ENCODE results near the gene PIPOX. TPM values are rescaled to one million over a fixed set of nuclear protein-coding genes. Genes with fewer than 3 reads are reported as not detected.

PIPOX gene
- polyA plus RNA-seq, 1 donor from 2014 or later: 0.15 TPM

GRCh38 chr17:29010586-29010985, 32.4 kb upstream of the PIPOX start:
- Mint-ChIP-seq H3K9me3 (no peaks in the 10 kb centered on the region), H3K4me1 (no peaks in the 10 kb centered on the region), H3K36me3 (peaks cover 2% of the 10 kb centered on the region), H3K27ac (no peak overlapping the region), H3K4me3 (no peak overlapping the region), H3K27me3 (peaks cover 19% of the 10 kb centered on the region)

DNA sequence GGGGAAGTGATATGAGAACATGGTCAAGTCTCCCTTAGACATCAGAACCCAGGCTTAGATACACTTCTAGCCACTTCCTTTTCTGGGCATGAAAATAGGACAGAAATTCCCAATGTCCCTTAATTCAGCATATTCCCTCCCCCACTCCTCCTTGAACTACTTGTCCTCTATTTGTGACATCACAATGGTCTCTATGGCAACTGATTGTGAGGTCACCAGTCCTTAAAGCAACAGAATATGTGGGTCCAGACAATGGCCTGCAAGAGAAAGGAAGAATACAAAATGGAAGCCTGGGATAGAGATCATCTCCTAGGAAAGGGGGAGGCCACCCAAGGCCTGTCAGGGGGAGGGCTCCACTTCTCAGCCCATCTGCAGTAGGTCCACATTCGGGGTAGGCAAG, 30.4 kb upstream of the PIPOX start:
- no peak overlapping the region for H3K4me3 Mint-ChIP-seq
- peaks cover 2% of the 10 kb centered on the region for H3K36me3 Mint-ChIP-seq
- H3K27ac Mint-ChIP-seq: no peak overlapping the region
- H3K9me3 Mint-ChIP-seq: no peaks in the 10 kb centered on the region
- no peaks in the 10 kb centered on the region for H3K4me1 Mint-ChIP-seq
- H3K27me3 Mint-ChIP-seq: peaks cover 7% of the 10 kb centered on the region

GRCh38 chr17:29014716-29015115, 28.2 kb upstream of the PIPOX start:
- Mint-ChIP-seq H3K27ac (no peak overlapping the region), H3K4me1 (peaks cover 3 to 6% (median 5%) of the 10 kb centered on the region in 3 donors), H3K27me3 (peaks cover 13% of the 10 kb centered on the region), H3K9me3 (no peaks in the 10 kb centered on the region), H3K36me3 (no peaks in the 10 kb centered on the region), H3K4me3 (no peak overlapping the region)

GRCh38 chr17:29016345-29017210, 26.4 kb upstream of the PIPOX start:
- Mint-ChIP-seq H3K36me3 (no peaks in the 10 kb centered on the region), H3K27ac (no peak overlapping the region), H3K9me3 (no peaks in the 10 kb centered on the region), H3K4me1 (peaks cover 3 to 6% (median 5%) of the 10 kb centered on the region in 3 donors), H3K27me3 (peaks cover 24% of the 10 kb centered on the region), H3K4me3 (no peak overlapping the region)

- peak overlapping the region in 2 of 4 donors; percentile 46 to 80 for H3K4me3 Mint-ChIP-seq
- H3K36me3 Mint-ChIP-seq: no peaks in the 10 kb centered on the region
- peaks cover 3 to 6% (median 5%) of the 10 kb centered on the region in 3 donors for H3K4me1 Mint-ChIP-seq
- H3K27me3 Mint-ChIP-seq: peaks cover 34% of the 10 kb centered on the region
- H3K9me3 Mint-ChIP-seq: no peaks in the 10 kb centered on the region
- H3K27ac Mint-ChIP-seq: no peak overlapping the region
These were observed 24.0 kb upstream of the PIPOX start for GRCh38 chr17:29018788-29019474.

DNA sequence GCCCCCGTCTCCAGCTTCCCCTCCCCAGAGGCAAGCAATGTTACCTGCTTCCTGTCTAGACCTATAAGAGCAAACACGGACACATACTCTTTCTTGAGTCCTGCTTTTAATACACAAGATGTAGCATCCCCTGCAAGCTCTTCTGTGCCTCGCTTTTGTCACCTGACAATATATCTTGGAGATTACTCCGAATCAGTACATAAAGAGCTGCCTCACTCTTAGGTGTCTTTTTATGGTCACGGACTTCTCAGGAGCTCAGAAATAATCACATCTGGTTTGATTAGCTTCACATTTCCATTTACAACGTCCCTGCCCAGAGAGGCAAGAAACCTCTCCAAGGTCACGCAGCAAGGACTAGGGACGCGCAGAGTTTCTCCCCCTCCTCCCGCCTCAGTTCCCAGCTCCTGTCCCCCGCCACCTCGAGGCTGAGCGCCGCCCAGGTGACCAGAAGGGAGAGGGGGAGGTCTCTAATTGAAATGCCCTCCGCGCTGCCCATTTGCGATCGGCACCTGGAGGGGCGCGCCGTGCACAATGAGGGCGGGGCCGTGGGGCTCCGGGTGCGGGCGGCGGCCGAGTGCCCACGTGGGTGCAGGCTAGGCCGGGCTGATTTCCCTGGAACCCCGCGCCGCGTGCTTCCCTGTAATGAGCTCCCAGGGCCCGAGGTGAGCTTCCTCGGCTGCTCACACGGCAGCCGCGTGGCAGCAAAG, 23.3 kb upstream of the PIPOX start:
- H3K27me3 Mint-ChIP-seq: peaks cover 34% of the 10 kb centered on the region
- peak overlapping the region in 2 of 4 donors; percentile 46 to 80 for H3K4me3 Mint-ChIP-seq
- no peaks in the 10 kb centered on the region for H3K36me3 Mint-ChIP-seq
- H3K27ac Mint-ChIP-seq: peak overlapping the region in 1 of 3 donors; percentile 11
- H3K4me1 Mint-ChIP-seq: peaks cover 3 to 6% (median 5%) of the 10 kb centered on the region in 3 donors
- no peaks in the 10 kb centered on the region for H3K9me3 Mint-ChIP-seq

DNA sequence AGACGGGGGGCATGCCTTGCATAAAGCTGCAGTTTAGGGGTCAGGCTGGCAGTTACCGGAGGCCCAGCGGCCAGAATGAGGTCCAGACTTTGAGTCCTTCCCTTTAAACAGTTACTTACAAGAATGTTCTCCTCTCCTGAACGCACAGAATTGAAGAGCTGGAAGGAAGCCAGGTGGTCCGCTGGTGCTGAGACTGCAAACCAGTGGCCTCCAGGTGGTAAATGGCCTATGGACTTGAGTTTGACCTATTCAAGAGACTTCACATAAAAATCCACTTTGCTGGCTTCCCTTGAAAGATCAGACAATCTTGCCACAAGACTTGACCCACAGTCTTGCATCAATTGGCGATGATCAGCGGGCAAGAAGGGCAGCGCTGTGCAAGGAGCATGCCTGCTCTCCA, 22.4 kb upstream of the PIPOX start:
- Mint-ChIP-seq H3K4me3 (no peak overlapping the region), H3K36me3 (no peaks in the 10 kb centered on the region), H3K9me3 (no peaks in the 10 kb centered on the region), H3K27ac (peak overlapping the region in 1 of 3 donors; percentile 50), H3K4me1 (peaks cover 3 to 6% (median 5%) of the 10 kb centered on the region in 3 donors), H3K27me3 (peaks cover 34% of the 10 kb centered on the region)

- Mint-ChIP-seq H3K27ac (peak overlapping the region in 1 of 3 donors; percentile 50), H3K4me1 (peaks cover 3 to 6% (median 5%) of the 10 kb centered on the region in 3 donors), H3K9me3 (no peaks in the 10 kb centered on the region), H3K36me3 (no peaks in the 10 kb centered on the region), H3K27me3 (peaks cover 36% of the 10 kb centered on the region), H3K4me3 (peak overlapping the region in 1 of 4 donors; percentile 44)
These were observed 21.7 kb upstream of the PIPOX start for GRCh38 chr17:29021226-29021625.

GRCh38 chr17:29022074-29022473, 20.9 kb upstream of the PIPOX start:
- Mint-ChIP-seq H3K4me1 (peaks cover 3 to 6% (median 5%) of the 10 kb centered on the region in 3 donors), H3K27me3 (peaks cover 38% of the 10 kb centered on the region), H3K9me3 (no peaks in the 10 kb centered on the region), H3K27ac (no peak overlapping the region), H3K36me3 (no peaks in the 10 kb centered on the region), H3K4me3 (no peak overlapping the region)

DNA sequence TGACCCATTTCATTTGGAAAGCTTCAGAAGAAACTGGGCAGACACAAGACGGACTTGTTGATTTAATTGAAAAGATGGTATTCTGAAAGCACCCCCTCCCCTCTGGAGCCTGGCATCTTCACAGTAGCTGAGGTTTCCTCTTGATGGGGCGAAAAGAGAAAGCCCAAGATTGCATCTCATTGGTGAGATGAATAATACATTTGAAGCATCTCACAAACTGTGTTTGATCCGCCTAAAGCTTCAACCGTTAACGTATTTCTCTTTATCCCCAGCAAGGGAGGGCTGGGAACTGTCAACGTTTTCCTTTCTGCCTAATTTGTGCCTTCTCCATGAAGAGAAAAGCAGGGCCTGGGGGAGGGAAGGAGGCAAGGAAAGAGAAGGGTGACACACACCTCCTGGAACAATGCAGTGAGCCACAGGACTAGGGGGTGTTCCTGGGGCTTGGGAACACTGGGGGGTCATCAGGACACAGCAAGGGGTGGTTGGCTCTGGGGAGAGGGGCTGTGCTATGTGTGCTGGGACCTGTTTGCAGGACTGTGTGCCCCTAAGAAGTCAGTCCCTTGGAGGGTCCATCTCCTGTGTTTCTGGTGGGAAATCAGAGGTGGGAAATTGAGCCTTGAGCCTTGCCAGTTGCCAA, 18.5 kb upstream of the PIPOX start:
- Mint-ChIP-seq H3K9me3 (no peaks in the 10 kb centered on the region), H3K4me3 (no peak overlapping the region), H3K36me3 (peaks cover 3% of the 10 kb centered on the region), H3K4me1 (peaks cover 1 to 2% (median 2%) of the 10 kb centered on the region in 3 donors), H3K27ac (no peak overlapping the region), H3K27me3 (peaks cover 31% of the 10 kb centered on the region)

GRCh38 chr17:29031488-29031887, 11.5 kb upstream of the PIPOX start:
- Mint-ChIP-seq H3K27me3 (peaks cover 49% of the 10 kb centered on the region), H3K36me3 (peaks cover 6% of the 10 kb centered on the region), H3K4me1 (peaks cover 0 to 1% (median 0%) of the 10 kb centered on the region in 3 donors), H3K9me3 (peaks cover 3 to 16% (median 11%) of the 10 kb centered on the region in 3 donors), H3K27ac (no peak overlapping the region), H3K4me3 (peak overlapping the region in 1 of 4 donors; percentile 30)

DNA sequence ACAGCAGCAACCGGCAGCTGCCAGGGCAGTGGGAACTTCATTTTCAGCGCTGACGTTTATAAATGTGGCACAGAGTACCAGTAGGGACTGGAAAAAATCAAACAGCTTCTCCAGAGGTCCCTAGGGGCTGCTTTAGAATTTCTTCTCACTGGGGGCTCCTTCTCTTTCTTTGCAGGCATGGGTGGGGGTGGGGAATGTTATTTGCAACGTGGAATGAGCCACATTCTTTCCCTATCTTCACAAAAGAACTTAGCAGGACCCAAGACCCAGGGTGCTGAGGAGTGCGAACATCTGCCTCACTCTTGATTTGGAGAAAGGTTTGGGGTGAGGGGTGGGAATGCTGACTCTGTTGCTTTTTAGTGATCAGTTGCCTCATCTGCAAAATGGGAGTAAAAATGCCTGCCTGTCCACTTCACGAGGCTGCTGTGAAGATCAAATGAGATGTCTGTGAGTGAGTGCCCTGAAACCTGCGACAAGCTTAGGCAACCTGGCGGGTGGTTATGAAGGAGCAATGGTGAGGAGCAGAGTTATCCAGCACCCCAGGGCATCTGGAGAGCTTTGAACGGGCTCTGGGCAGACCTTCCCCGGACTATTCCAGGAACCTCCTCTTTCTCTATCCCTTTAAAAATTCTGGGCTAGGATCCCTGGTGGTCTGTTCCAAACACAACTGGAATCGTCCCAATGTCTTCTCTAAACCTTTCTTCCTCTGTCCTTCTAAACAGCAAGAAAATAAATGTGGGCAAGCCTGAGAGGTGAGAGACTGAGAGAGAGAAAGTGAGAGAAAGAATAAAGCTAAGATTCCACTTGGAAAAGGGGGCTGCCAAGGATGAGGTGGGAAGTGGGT, 10.7 kb upstream of the PIPOX start:
- Mint-ChIP-seq H3K4me1 (peaks cover 0 to 1% (median 0%) of the 10 kb centered on the region in 3 donors), H3K27me3 (peaks cover 48% of the 10 kb centered on the region), H3K27ac (no peak overlapping the region)

GRCh38 chr17:29032857-29033197, 10.1 kb upstream of the PIPOX start:
- Mint-ChIP-seq H3K36me3 (peaks cover 5% of the 10 kb centered on the region), H3K27ac (no peak overlapping the region), H3K27me3 (peaks cover 46% of the 10 kb centered on the region), H3K4me1 (peaks cover 0 to 1% (median 0%) of the 10 kb centered on the region in 3 donors), H3K4me3 (no peak overlapping the region), H3K9me3 (peaks cover 3 to 16% (median 11%) of the 10 kb centered on the region in 3 donors)

More for the DNA sequence above, 10.7 kb upstream of the PIPOX start:
- Mint-ChIP-seq H3K4me3 (no peak overlapping the region), H3K9me3 (peaks cover 3 to 16% (median 11%) of the 10 kb centered on the region in 3 donors), H3K36me3 (peaks cover 6% of the 10 kb centered on the region)

- peaks cover 3 to 16% (median 11%) of the 10 kb centered on the region in 3 donors for H3K9me3 Mint-ChIP-seq
- peak overlapping the region in 1 of 4 donors; percentile 20 for H3K4me3 Mint-ChIP-seq
- peaks cover 3% of the 10 kb centered on the region for H3K36me3 Mint-ChIP-seq
- peaks cover 46% of the 10 kb centered on the region for H3K27me3 Mint-ChIP-seq
- no peak overlapping the region for H3K27ac Mint-ChIP-seq
- no peaks in the 10 kb centered on the region for H3K4me1 Mint-ChIP-seq
These were observed 8.4 kb upstream of the PIPOX start for GRCh38 chr17:29034510-29034909.
